ENCODE data around the gene PCDHGA1. TPM values are rescaled to one million over a fixed set of nuclear protein-coding genes. Genes with fewer than 3 reads are reported as not detected.

The PCDHGA1 gene
- total RNA-seq, 4 donors from 2014 or later = 1.7 TPM; not detected in 3

- peaks cover 0 to 5% of the 10 kb centered on the region in 2 donors for H3K27me3 ChIP-seq
- peaks cover 0 to 9% (median 4%) of the 10 kb centered on the region in 4 donors for H3K4me1 ChIP-seq
- H3K36me3 ChIP-seq = no peaks in the 10 kb centered on the region
- H3K4me3 ChIP-seq = no peak within 1 kb of the TSS
- TF ChIP-seq CTCF (IDR thresholded peaks at IDR 0.05) = no peak
- no peak for TF ChIP-seq POLR2A (IDR thresholded peaks at IDR 0.05)
- H3K9me3 ChIP-seq = no peaks in the 10 kb centered on the region
- no peak for DNase-seq
- H3K27ac ChIP-seq = no peak within 1 kb of the TSS
Measured at GRCh38 chr5:141488591-141489561, 158.6 kb downstream of the PCDHGA1 start, which contains the start of gene PCDHGC5. TSS of gene PCDHGC5 (plus strand) at chr5:141489081. CDS start at chr5:141489241, 160 bp downstream.

GRCh38 chr5:141489841-141490240 lies 159.5 kb downstream of the PCDHGA1 start:
- TF ChIP-seq CTCF (IDR thresholded peaks at IDR 0.05) (no peak), POLR2A (IDR thresholded peaks at IDR 0.05) (no peak)
- Histone ChIP-seq H3K4me1 (peaks cover 0 to 9% (median 4%) of the 10 kb centered on the region in 4 donors), H3K27ac (no peak overlapping the region), H3K9me3 (no peaks in the 10 kb centered on the region), H3K36me3 (no peaks in the 10 kb centered on the region), H3K27me3 (peaks cover 0 to 5% of the 10 kb centered on the region in 2 donors), H3K4me3 (no peak overlapping the region)
- no peak for DNase-seq

GRCh38 chr5:141490271-141490670 lies 160.0 kb downstream of the PCDHGA1 start:
- Histone ChIP-seq H3K4me1 (peaks cover 0 to 9% (median 4%) of the 10 kb centered on the region in 4 donors), H3K36me3 (no peaks in the 10 kb centered on the region), H3K9me3 (no peaks in the 10 kb centered on the region), H3K27me3 (peaks cover 0 to 5% of the 10 kb centered on the region in 2 donors), H3K4me3 (no peak overlapping the region), H3K27ac (no peak overlapping the region)
- no peak for TF ChIP-seq POLR2A (IDR thresholded peaks at IDR 0.05)
- DNase-seq = no peak

GRCh38 chr5:141490771-141491170 lies 160.5 kb downstream of the PCDHGA1 start:
- no peak overlapping the region for H3K27ac ChIP-seq
- H3K27me3 ChIP-seq = peaks cover 0 to 5% of the 10 kb centered on the region in 2 donors
- H3K36me3 ChIP-seq = no peaks in the 10 kb centered on the region
- no peaks in the 10 kb centered on the region for H3K9me3 ChIP-seq
- no peak overlapping the region for H3K4me3 ChIP-seq
- no peak for DNase-seq
- H3K4me1 ChIP-seq = peaks cover 0 to 9% (median 4%) of the 10 kb centered on the region in 4 donors
- no peak for TF ChIP-seq POLR2A (IDR thresholded peaks at IDR 0.05)
- no peak for TF ChIP-seq CTCF (IDR thresholded peaks at IDR 0.05)

GRCh38 chr5:141491323-141492167 lies 161.2 kb downstream of the PCDHGA1 start:
- Histone ChIP-seq H3K4me3 (peak overlapping the region in 3 of 4 donors; percentile 1 to 43 (median 18)), H3K9me3 (no peaks in the 10 kb centered on the region), H3K27me3 (peaks cover 0 to 5% of the 10 kb centered on the region in 2 donors), H3K27ac (no peak overlapping the region), H3K36me3 (no peaks in the 10 kb centered on the region), H3K4me1 (peaks cover 0 to 9% (median 4%) of the 10 kb centered on the region in 4 donors)
- no peak for TF ChIP-seq CTCF (IDR thresholded peaks at IDR 0.05)
- no peak for TF ChIP-seq POLR2A (IDR thresholded peaks at IDR 0.05)
- DNase-seq = no peak
